Heart right ventricle (tissue), 16 donors: ENCODE results near the gene TRAT1. TPM values are rescaled to one million over a fixed set of nuclear protein-coding genes. Genes with fewer than 3 reads are reported as not detected.

Source experiments
- ATAC-seq, 8 donors: fragments of 200-7000 bp; cut with Tn5 transposase; one replicate each; pipeline ENCODE4 v1.9.1; 2020; ENCODE audit warnings: mild to moderate bottlenecking in 8 of 8, moderate library complexity in 8 of 8, moderate number of reproducible peaks in 1 of 8
- DNase-seq, 2 donors: peaks; one replicate each; pipeline ENCODE4 v3.0.0-alpha.2; 2020
- H3K27ac ChIP-seq, 10 donors: fragments of 200-600 bp; sonication (generic) in 2 of 10; one replicate each; pipeline versions ENCODE4 v1.5.0 to v1.8.0; 2020 to 2022; ENCODE audit warnings: mild to moderate bottlenecking in 3 of 10
- H3K27me3 ChIP-seq, 7 donors: fragments of 200-600 bp; one replicate each; pipeline ENCODE4 v1.8.0; 2021 to 2022; ENCODE audit warnings: mild to moderate bottlenecking in 2 of 7
- H3K36me3 ChIP-seq, 9 donors: fragments of 200-600 bp; sonication (generic) in 1 of 9; one replicate each; pipeline versions ENCODE4 v1.5.0 to v1.8.0; 2020 to 2022; ENCODE audit warnings: mild to moderate bottlenecking in 2 of 9
- H3K4me1 ChIP-seq, 9 donors: fragments of 200-600 bp; sonication (generic) in 1 of 9; one replicate each; pipeline versions ENCODE4 v1.5.0 to v1.8.0; 2020 to 2022; ENCODE audit warnings: mild to moderate bottlenecking in 4 of 9
- H3K4me3 ChIP-seq, 10 donors: fragments of 200-600 bp; sonication (generic) in 2 of 10; one replicate each; pipeline versions ENCODE4 v1.5.0 to v1.8.0; 2020 to 2022; ENCODE audit warnings: mild to moderate bottlenecking in 7 of 10, moderate library complexity in 2 of 10
- H3K9me3 ChIP-seq, 11 donors: fragments of 200-600 bp in 10 of 11; sonication (generic) in 2 of 11; one replicate each; pipeline versions ENCODE4 v1.5.0 to v1.8.0; 2013 to 2022; ENCODE audit warnings: mild to moderate bottlenecking in 2 of 11, control low read depth in 1 of 11, moderate library complexity in 1 of 11
- WGBS, 2 donors: extraction: QIAGEN DNeasy Blood & Tissue Kit; methylation state at CpG; one replicate each; pipeline ENCODE4 v1.1.7; 2013; ENCODE audit warnings: inconsistent platforms in 1 of 2; 5-methylcytosine and 5-hydroxymethylcytosine counted together
- intact Hi-C, 10 donors: fragments of 100-400 bp; cut with DNase I; formaldehyde crosslinking; loops; one replicate each; pipeline versions ENCODE4 v1.11.1 to v1.14.2; 2022
- polyA plus RNA-seq, 2 donors: library from polyadenylated mRNA; stranded (reverse); fragments of 200-250 nt; gene quantifications; one replicate each; pipeline ENCODE4 v1.2.3, GENCODE V29; 2013
- total RNA-seq, 10 donors: library from RNA; stranded (reverse); fragmentation: NEBNext Ultra II Directional in 3 of 10; extraction: Animal tissue kit (Norgen Biotek cat#: 25700) in 3 of 10; gene quantifications; one replicate each; pipeline versions ENCODE4 v1.2.1 to v1.2.4, GENCODE V29; 2021 to 2023
- TF ChIP-seq, protein P1 (sequence below), 9 donors: fragments of 200-600 bp; sonication (generic) in 2 of 9; IDR thresholded peaks; one replicate each; pipeline versions ENCODE4 v1.5.0 to v1.8.0; 2021 to 2022; ENCODE audit warnings: antibody characterized with exemption in 9 of 9, mild to moderate bottlenecking in 5 of 9, moderate library complexity in 1 of 9
- donor health status: Arrhythmogenic right ventricular cardiomyopathy.
- donor health status: ischemic (EF 13 %, LVEDD 7.1; RV severe dilation, severe dysfunction).
- donor health status: healthy with polysubstance abuse.
- donor health status: DM: no; HTN: yes; CAD: no.
- donor health status: DM: no; HTN: no; CAD: no.
- donor health status: ischemic (EF 25% LVEDD 6.9; RV normal size, moderate dysfunction).
- donor health status: ischemic (EF 25% LVEDD 5.7; RV mildly dilated, moderate dysfunction).
- donor health status: healthy.
- donor health status: DM: yes; HTN: yes; CAD: no.
- donor health status: Ischemic cardiomyopathy.
- donor health status: ischemic (EF 35%, LVEDD 5.7; RV mildly dilated, moderate dysfunction).
- donor health status: nonischemic (EF 11% LVEDD 7.7; RV severe dilation, severe dysfunction).
- donor health status: DM: yes; HTN: yes; CAD: no.
- donor health status: PGD.
- donor health status: ischemic (EF 29% LVEDD 5.4; RV normal size, mild dysfunction).
- donor health status: nonischemic (EF 23%, LVEDD 6.1; RV moderate dilation, normal function).

Gene TRAT1
- total and polyA plus RNA-seq, 12 donors: 0.07 to 0.79 (median 0.20) TPM; not detected in 7

GRCh38 chr3:108897883-108898282 is 75.3 kb downstream of the TRAT1 start:
- Histone ChIP-seq H3K4me1 (no peaks in the 10 kb centered on the region), H3K27me3 (no peaks in the 10 kb centered on the region), H3K4me3 (no peak overlapping the region), H3K9me3 (no peaks in the 10 kb centered on the region), H3K27ac (no peak overlapping the region), H3K36me3 (no peaks in the 10 kb centered on the region)
- intact Hi-C loops: no loop called here
- WGBS, 2 donors: 75 to 86% methylated on average over 3 of the region's 3 CpGs
- TF ChIP-seq, protein P1, sequence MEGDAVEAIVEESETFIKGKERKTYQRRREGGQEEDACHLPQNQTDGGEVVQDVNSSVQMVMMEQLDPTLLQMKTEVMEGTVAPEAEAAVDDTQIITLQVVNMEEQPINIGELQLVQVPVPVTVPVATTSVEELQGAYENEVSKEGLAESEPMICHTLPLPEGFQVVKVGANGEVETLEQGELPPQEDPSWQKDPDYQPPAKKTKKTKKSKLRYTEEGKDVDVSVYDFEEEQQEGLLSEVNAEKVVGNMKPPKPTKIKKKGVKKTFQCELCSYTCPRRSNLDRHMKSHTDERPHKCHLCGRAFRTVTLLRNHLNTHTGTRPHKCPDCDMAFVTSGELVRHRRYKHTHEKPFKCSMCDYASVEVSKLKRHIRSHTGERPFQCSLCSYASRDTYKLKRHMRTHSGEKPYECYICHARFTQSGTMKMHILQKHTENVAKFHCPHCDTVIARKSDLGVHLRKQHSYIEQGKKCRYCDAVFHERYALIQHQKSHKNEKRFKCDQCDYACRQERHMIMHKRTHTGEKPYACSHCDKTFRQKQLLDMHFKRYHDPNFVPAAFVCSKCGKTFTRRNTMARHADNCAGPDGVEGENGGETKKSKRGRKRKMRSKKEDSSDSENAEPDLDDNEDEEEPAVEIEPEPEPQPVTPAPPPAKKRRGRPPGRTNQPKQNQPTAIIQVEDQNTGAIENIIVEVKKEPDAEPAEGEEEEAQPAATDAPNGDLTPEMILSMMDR (IDR thresholded peaks at IDR 0.05): no peak
- no peak for DNase-seq
- ATAC-seq: no peak

- H3K27ac ChIP-seq: no peak overlapping the region
- H3K4me3 ChIP-seq: no peak overlapping the region
- no peaks in the 10 kb centered on the region for H3K9me3 ChIP-seq
- no peaks in the 10 kb centered on the region for H3K4me1 ChIP-seq
- intact Hi-C loops: no loop called here
- no peak for DNase-seq
- no peak for ATAC-seq
- WGBS, 2 donors: 71 to 73% methylated on average over 3 of the region's 3 CpGs
- TF ChIP-seq, protein P1 (IDR thresholded peaks at IDR 0.05): no peak
- no peaks in the 10 kb centered on the region for H3K27me3 ChIP-seq
- H3K36me3 ChIP-seq: no peaks in the 10 kb centered on the region
These were observed 76.9 kb downstream of the TRAT1 start for GRCh38 chr3:108899530-108899929.

Other genes starting within 250 kb of the TRAT1 start
- 1 to 10 TPM; 1.4 to 3.3 (median 1.9) TPM for gene CIP2A, start 233.3 kb upstream of the TRAT1 start, total RNA-seq
- under 1 TPM; 0.59 to 0.62 TPM for gene CIP2A, start 233.3 kb upstream of the TRAT1 start, polyA plus RNA-seq
- gene DZIP3, start 233.1 kb upstream of the TRAT1 start, total RNA-seq: 10 to 100 TPM; 14.7 to 29.0 (median 19.5) TPM
- gene DZIP3, start 233.1 kb upstream of the TRAT1 start, polyA plus RNA-seq: 1 to 10 TPM; 3.0 to 6.4 TPM
- gene RETNLB, start 65.4 kb upstream of the TRAT1 start, total RNA-seq: not detected
- gene RETNLB, start 65.4 kb upstream of the TRAT1 start, polyA plus RNA-seq: not detected
- gene GUCA1C, start 131.1 kb downstream of the TRAT1 start, total RNA-seq: 10 to 100 TPM in 1 of 10 donors, 1 to 10 TPM in 6, under 1 TPM in 1, not detected in 2; 0.56 to 10.7 (median 4.6) TPM
- gene GUCA1C, start 131.1 kb downstream of the TRAT1 start, polyA plus RNA-seq: not detected